Measurements from ENCODE around the gene FAM149A.

DNA sequence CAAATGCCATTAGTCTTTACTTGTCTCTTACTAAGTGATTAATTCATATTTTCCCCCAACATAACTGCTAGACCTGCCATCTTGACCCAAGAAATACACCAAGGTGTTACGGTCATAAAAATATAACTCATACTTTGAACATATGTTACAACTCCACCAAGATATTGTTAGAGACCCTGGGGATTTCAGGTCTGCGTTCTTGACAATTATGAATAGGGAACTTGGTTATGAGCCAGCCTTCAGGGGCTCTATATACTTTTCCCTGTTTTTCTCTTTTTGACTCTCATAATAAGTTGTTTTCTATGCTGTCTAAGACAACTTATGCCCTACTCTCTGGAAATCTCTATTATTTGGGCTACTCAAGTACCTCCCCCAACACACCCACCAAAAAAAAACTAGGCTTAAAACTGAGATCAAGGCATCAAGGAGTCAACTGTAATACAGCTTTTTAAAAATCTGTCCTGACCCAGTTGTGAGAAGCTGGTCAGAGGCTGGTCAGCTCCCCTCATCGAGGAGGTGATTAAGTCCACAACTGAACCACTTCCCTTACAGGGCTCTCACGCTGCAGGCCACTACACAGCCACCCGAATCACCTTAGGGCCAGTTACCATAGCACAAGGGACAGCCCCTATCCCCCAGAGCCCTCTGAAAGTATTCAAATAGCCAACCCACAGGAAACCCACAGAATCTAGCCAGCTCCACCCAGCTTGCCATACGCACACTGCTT lies 46.1 kb upstream of the FAM149A start:
- TF ChIP-seq, protein P1, sequence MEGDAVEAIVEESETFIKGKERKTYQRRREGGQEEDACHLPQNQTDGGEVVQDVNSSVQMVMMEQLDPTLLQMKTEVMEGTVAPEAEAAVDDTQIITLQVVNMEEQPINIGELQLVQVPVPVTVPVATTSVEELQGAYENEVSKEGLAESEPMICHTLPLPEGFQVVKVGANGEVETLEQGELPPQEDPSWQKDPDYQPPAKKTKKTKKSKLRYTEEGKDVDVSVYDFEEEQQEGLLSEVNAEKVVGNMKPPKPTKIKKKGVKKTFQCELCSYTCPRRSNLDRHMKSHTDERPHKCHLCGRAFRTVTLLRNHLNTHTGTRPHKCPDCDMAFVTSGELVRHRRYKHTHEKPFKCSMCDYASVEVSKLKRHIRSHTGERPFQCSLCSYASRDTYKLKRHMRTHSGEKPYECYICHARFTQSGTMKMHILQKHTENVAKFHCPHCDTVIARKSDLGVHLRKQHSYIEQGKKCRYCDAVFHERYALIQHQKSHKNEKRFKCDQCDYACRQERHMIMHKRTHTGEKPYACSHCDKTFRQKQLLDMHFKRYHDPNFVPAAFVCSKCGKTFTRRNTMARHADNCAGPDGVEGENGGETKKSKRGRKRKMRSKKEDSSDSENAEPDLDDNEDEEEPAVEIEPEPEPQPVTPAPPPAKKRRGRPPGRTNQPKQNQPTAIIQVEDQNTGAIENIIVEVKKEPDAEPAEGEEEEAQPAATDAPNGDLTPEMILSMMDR (IDR thresholded peaks at IDR 0.05), result no peak
- TF ChIP-seq POLR2A (IDR thresholded peaks at IDR 0.05), result no peak

All from testis (tissue), 2 donors.